Measurements from ENCODE around the gene ATXN2.
"Not testable (repeated sequence)": the region's sequence is repeated elsewhere in the genome, so short reads cannot be mapped to it uniquely, and the experiment has no call there.

The ATXN2 gene

GRCh38 chr12:111570084-111570961, 28.8 kb downstream of the ATXN2 start:
- no peak overlapping the region for H3K4me3 ChIP-seq (ENCODE audit: low read depth, low read length)
- no peak for DNase-seq
- no peaks in the 10 kb centered on the region for H3K9me3 ChIP-seq (ENCODE audit: severe bottlenecking)
- no peaks in the 10 kb centered on the region for H3K27me3 ChIP-seq (ENCODE audit: insufficient read depth, low read depth, severe bottlenecking)
- TF ChIP-seq CTCF (IDR thresholded peaks at IDR 0.05; ENCODE audit: low read depth, low read length) = no peak
- H3K36me3 ChIP-seq = peaks cover 3% of the 10 kb centered on the region
- H3K27ac ChIP-seq = no peak overlapping the region

GRCh38 chr12:111569363-111570083, 29.6 kb downstream of the ATXN2 start:
- no peak for DNase-seq
- Histone ChIP-seq H3K4me3 (ENCODE audit: low read depth, low read length) (no peak overlapping the region), H3K27me3 (ENCODE audit: insufficient read depth, low read depth, severe bottlenecking) (no peaks in the 10 kb centered on the region), H3K36me3 (peaks cover 3% of the 10 kb centered on the region), H3K27ac (no peak overlapping the region), H3K9me3 (ENCODE audit: severe bottlenecking) (no peaks in the 10 kb centered on the region)
- no peak for TF ChIP-seq CTCF (IDR thresholded peaks at IDR 0.05; ENCODE audit: low read depth, low read length)

- H3K9me3 ChIP-seq (ENCODE audit: severe bottlenecking); H3K27me3 ChIP-seq (ENCODE audit: insufficient read depth, low read depth, severe bottlenecking); H3K36me3 ChIP-seq; DNase-seq; H3K27ac ChIP-seq; H3K4me3 ChIP-seq (ENCODE audit: low read depth, low read length): not testable (repeated sequence)
Measured at GRCh38 chr12:111560844-111561243, 38.3 kb downstream of the ATXN2 start.

- Histone ChIP-seq H3K9me3 (ENCODE audit: severe bottlenecking) (no peaks in the 10 kb centered on the region), H3K36me3 (no peaks in the 10 kb centered on the region), H3K27ac (no peak overlapping the region), H3K4me3 (ENCODE audit: low read depth, low read length) (no peak overlapping the region), H3K27me3 (ENCODE audit: insufficient read depth, low read depth, severe bottlenecking) (no peaks in the 10 kb centered on the region)
- no peak for DNase-seq
- TF ChIP-seq CTCF (IDR thresholded peaks at IDR 0.05; ENCODE audit: low read depth, low read length) = no peak
Measured at GRCh38 chr12:111558107-111558376, 41.1 kb downstream of the ATXN2 start.

GRCh38 chr12:111557271-111558106, 41.6 kb downstream of the ATXN2 start:
- DNase-seq = no peak
- no peak overlapping the region for H3K27ac ChIP-seq
- H3K4me3 ChIP-seq (ENCODE audit: low read depth, low read length) = no peak overlapping the region
- no peaks in the 10 kb centered on the region for H3K9me3 ChIP-seq (ENCODE audit: severe bottlenecking)
- peaks cover under 1% of the 10 kb centered on the region; the same call in 1 of the 2 replicates for H3K36me3 ChIP-seq
- no peaks in the 10 kb centered on the region for H3K27me3 ChIP-seq (ENCODE audit: insufficient read depth, low read depth, severe bottlenecking)
- TF ChIP-seq CTCF (IDR thresholded peaks at IDR 0.05; ENCODE audit: low read depth, low read length) = no peak

- H3K36me3 ChIP-seq = peaks cover 4% of the 10 kb centered on the region
- H3K9me3 ChIP-seq (ENCODE audit: severe bottlenecking) = no peaks in the 10 kb centered on the region
- H3K27me3 ChIP-seq (ENCODE audit: insufficient read depth, low read depth, severe bottlenecking) = no peaks in the 10 kb centered on the region
- H3K4me3 ChIP-seq (ENCODE audit: low read depth, low read length) = no peak overlapping the region
- TF ChIP-seq CTCF (IDR thresholded peaks at IDR 0.05; ENCODE audit: low read depth, low read length) = no peak
- DNase-seq = no peak
- H3K27ac ChIP-seq = no peak overlapping the region
Measured at GRCh38 chr12:111556676-111557075, 42.4 kb downstream of the ATXN2 start.

- H3K36me3 ChIP-seq = peaks cover 14% of the 10 kb centered on the region
- not testable (repeated sequence) for H3K4me3 ChIP-seq (ENCODE audit: low read depth, low read length); DNase-seq; H3K9me3 ChIP-seq (ENCODE audit: severe bottlenecking); H3K27ac ChIP-seq; H3K27me3 ChIP-seq (ENCODE audit: insufficient read depth, low read depth, severe bottlenecking)
Measured at GRCh38 chr12:111555313-111555712, 43.8 kb downstream of the ATXN2 start.
